ENCODE measurements around the gene PDE2A.
A peak's percentile ranks its signal among the peaks of the same experiment; 100 is the strongest.

PDE2A gene

GRCh38 chr11:72605973-72606747 lies 68.1 kb downstream of the PDE2A start:
- TF ChIP-seq CTCF (IDR thresholded peaks at IDR 0.05; ENCODE audit: insufficient read depth, low read length, poor library complexity, severe bottlenecking), result no peak
- H3K27me3 ChIP-seq (replicated peaks; ENCODE audit: control insufficient read depth, insufficient read depth, low read length), result peaks cover 2% of the 10 kb centered on the region
- DNase-seq (ENCODE audit: extremely low read depth, insufficient read length), result no peak
- H3K36me3 ChIP-seq (ENCODE audit: control insufficient read depth, insufficient read depth, low read length), result no peaks in the 10 kb centered on the region
- H3K4me3 ChIP-seq (replicated peaks; ENCODE audit: low read depth, low read length), result no peak overlapping the region

GRCh38 chr11:72604256-72604655 lies 70.0 kb downstream of the PDE2A start:
- Histone ChIP-seq H3K36me3 (ENCODE audit: control insufficient read depth, insufficient read depth, low read length) (no peaks in the 10 kb centered on the region), H3K4me3 (replicated peaks; ENCODE audit: low read depth, low read length) (no peak overlapping the region), H3K27me3 (replicated peaks; ENCODE audit: control insufficient read depth, insufficient read depth, low read length) (peaks cover 2% of the 10 kb centered on the region)
- no peak for TF ChIP-seq CTCF (IDR thresholded peaks at IDR 0.05; ENCODE audit: insufficient read depth, low read length, poor library complexity, severe bottlenecking)
- no peak for DNase-seq (ENCODE audit: extremely low read depth, insufficient read length)

- Histone ChIP-seq H3K36me3 (ENCODE audit: control insufficient read depth, insufficient read depth, low read length) (no peaks in the 10 kb centered on the region), H3K27me3 (replicated peaks; ENCODE audit: control insufficient read depth, insufficient read depth, low read length) (peaks cover 2% of the 10 kb centered on the region), H3K4me3 (replicated peaks; ENCODE audit: low read depth, low read length) (no peak overlapping the region)
- no peak for TF ChIP-seq CTCF (IDR thresholded peaks at IDR 0.05; ENCODE audit: insufficient read depth, low read length, poor library complexity, severe bottlenecking)
- DNase-seq (ENCODE audit: extremely low read depth, insufficient read length), result no peak
Measured at GRCh38 chr11:72602250-72602904, 71.8 kb downstream of the PDE2A start.

GRCh38 chr11:72600557-72600956 lies 73.7 kb downstream of the PDE2A start:
- Histone ChIP-seq H3K4me3 (replicated peaks; ENCODE audit: low read depth, low read length) (no peak overlapping the region), H3K36me3 (ENCODE audit: control insufficient read depth, insufficient read depth, low read length) (no peaks in the 10 kb centered on the region), H3K27me3 (replicated peaks; ENCODE audit: control insufficient read depth, insufficient read depth, low read length) (no peaks in the 10 kb centered on the region; the same call in none of the 2 replicates)
- no peak for DNase-seq (ENCODE audit: extremely low read depth, insufficient read length)
- no peak for TF ChIP-seq CTCF (IDR thresholded peaks at IDR 0.05; ENCODE audit: insufficient read depth, low read length, poor library complexity, severe bottlenecking)

GRCh38 chr11:72599325-72600117 lies 74.7 kb downstream of the PDE2A start:
- Histone ChIP-seq H3K4me3 (replicated peaks; ENCODE audit: low read depth, low read length) (no peak overlapping the region), H3K36me3 (ENCODE audit: control insufficient read depth, insufficient read depth, low read length) (no peaks in the 10 kb centered on the region), H3K27me3 (replicated peaks; ENCODE audit: control insufficient read depth, insufficient read depth, low read length) (no peaks in the 10 kb centered on the region; the same call in none of the 2 replicates)
- peak; percentile 6 for TF ChIP-seq CTCF (IDR thresholded peaks at IDR 0.05; ENCODE audit: insufficient read depth, low read length, poor library complexity, severe bottlenecking)
- no peak for DNase-seq (ENCODE audit: extremely low read depth, insufficient read length)
